ENCODE measurements around the gene COG6. TPM values are rescaled to one million over a fixed set of nuclear protein-coding genes. Genes with fewer than 3 reads are reported as not detected.

The COG6 gene
- total RNA-seq, 1 experiment from 2014 or later = 23.7 TPM

DNA sequence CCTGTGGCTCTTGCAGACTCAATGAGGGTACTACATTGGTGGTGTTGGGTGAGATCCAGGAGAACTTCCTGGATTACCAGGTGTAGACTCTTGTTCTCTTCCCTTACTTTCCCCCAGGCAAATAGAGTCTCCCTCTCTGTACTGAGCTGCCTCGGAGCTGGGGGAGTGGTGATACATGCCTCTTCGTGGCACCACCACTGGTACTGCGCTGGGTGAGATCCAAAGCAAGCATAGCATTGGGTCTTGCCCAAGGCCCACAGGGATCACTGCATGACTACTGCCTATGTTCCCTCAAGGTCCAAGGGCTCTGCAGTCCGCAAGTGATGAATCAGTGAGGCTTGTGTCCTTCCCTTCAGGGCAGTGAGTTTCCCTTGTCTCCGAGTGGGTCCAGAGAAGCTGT, 81.6 kb downstream of the COG6 start:
- intact Hi-C loops (cut with micrococcal nuclease; ENCODE audit: unreplicated experiment) = no loop called here
- no peaks in the 10 kb centered on the region for H3K27me3 ChIP-seq (ENCODE audit: insufficient read depth, low read depth)
- BruUV-seq (replicated peaks) = no TSS peak

DNA sequence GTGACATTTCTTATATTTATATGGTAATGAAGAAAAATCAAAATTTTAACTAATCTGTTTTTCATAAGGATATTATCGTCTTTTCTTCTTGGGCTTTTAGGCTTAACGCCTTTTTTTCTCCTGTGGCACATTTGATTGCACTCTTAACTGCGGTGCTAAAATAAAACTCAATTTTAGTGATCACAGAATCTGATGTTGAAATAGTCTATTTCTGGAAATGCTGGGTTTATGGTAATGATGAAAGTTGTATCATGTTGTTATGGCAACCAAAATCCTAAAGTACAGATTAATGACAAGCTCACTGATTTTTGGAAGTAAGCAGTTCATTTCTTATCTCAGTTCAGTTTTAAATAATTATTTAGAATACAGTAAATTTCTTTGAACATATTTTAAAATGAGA, 85.3 kb downstream of the COG6 start:
- no peak for TF ChIP-seq EZH2 (IDR thresholded peaks at IDR 0.05; ENCODE audit: low read depth)
- TF ChIP-seq, protein P1, sequence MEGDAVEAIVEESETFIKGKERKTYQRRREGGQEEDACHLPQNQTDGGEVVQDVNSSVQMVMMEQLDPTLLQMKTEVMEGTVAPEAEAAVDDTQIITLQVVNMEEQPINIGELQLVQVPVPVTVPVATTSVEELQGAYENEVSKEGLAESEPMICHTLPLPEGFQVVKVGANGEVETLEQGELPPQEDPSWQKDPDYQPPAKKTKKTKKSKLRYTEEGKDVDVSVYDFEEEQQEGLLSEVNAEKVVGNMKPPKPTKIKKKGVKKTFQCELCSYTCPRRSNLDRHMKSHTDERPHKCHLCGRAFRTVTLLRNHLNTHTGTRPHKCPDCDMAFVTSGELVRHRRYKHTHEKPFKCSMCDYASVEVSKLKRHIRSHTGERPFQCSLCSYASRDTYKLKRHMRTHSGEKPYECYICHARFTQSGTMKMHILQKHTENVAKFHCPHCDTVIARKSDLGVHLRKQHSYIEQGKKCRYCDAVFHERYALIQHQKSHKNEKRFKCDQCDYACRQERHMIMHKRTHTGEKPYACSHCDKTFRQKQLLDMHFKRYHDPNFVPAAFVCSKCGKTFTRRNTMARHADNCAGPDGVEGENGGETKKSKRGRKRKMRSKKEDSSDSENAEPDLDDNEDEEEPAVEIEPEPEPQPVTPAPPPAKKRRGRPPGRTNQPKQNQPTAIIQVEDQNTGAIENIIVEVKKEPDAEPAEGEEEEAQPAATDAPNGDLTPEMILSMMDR (conservative IDR thresholded peaks at IDR 0.05) = no peak
- Histone ChIP-seq H3K27me3 (ENCODE audit: insufficient read depth, low read depth) (no peaks in the 10 kb centered on the region), H4K20me1 (ENCODE audit: insufficient read depth) (no peaks in the 10 kb centered on the region), H2AFZ (no peak overlapping the region), H3K4me2 (no peak overlapping the region), H3K9me2 (ENCODE audit: insufficient read depth) (no peaks in the 10 kb centered on the region), H3K4me3 (no peak overlapping the region), H3F3A (ENCODE audit: insufficient read depth, low read depth) (no peaks in the 10 kb centered on the region), H3K79me2 (ENCODE audit: low read depth) (no peaks in the 10 kb centered on the region), H3K36me3 (ENCODE audit: low read depth) (peaks cover 4% of the 10 kb centered on the region; the same call in 1 of the 2 replicates), H3K4me1 (replicated peaks; ENCODE audit: insufficient read depth) (no peaks in the 10 kb centered on the region), H3K27ac (no peak overlapping the region), H3K9me3 (ENCODE audit: insufficient read depth, low read depth) (no peaks in the 10 kb centered on the region)
- DNase-seq = no peak
- ChIA-PET POLR2A (ENCODE audit: unreplicated experiment) (no interaction called here), CTCF (no interaction called here)
- BruUV-seq (replicated peaks) = no TSS peak
- intact Hi-C loops (cut with micrococcal nuclease; ENCODE audit: unreplicated experiment) = no loop called here

More for the DNA sequence above, 81.6 kb downstream of the COG6 start:
- Histone ChIP-seq H3K4me3 (no peak overlapping the region), H3K79me2 (ENCODE audit: low read depth) (no peaks in the 10 kb centered on the region), H3K4me2 (no peak overlapping the region), H3K9me3 (ENCODE audit: insufficient read depth, low read depth) (no peaks in the 10 kb centered on the region), H3F3A (ENCODE audit: insufficient read depth, low read depth) (no peaks in the 10 kb centered on the region), H3K4me1 (replicated peaks; ENCODE audit: insufficient read depth) (no peaks in the 10 kb centered on the region), H3K36me3 (ENCODE audit: low read depth) (peaks cover 11% of the 10 kb centered on the region), H3K9me2 (ENCODE audit: insufficient read depth) (no peaks in the 10 kb centered on the region), H3K27ac (no peak overlapping the region), H4K20me1 (ENCODE audit: insufficient read depth) (no peaks in the 10 kb centered on the region), H2AFZ (no peak overlapping the region)
- TF ChIP-seq, protein P1 (conservative IDR thresholded peaks at IDR 0.05) = no peak
- no peak for TF ChIP-seq EZH2 (IDR thresholded peaks at IDR 0.05; ENCODE audit: low read depth)
- no peak for DNase-seq
- ChIA-PET CTCF (no interaction called here), POLR2A (ENCODE audit: unreplicated experiment) (no interaction called here)

DNA sequence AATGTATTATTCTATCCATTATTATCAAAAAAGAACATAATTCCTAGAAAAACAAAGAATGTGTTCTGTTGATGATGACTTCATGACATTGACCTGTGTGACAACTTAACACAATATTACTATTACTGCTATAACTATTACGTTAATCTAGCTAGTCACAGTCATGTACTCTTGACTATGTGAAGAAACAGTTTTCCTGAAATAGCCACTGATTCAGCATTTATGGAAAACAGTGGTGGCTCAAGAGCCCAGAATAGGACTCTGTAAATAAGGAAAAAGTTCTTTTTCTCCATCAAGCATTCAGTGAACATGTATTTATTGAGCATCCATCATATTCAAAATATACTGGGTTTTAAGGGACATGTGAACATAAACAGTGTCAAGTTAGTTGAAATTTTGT, 93.5 kb downstream of the COG6 start:
- BruUV-seq (replicated peaks) = no TSS peak

More for the DNA sequence above, 93.5 kb downstream of the COG6 start:
- intact Hi-C loops (cut with micrococcal nuclease; ENCODE audit: unreplicated experiment) = no loop called here
- no peaks in the 10 kb centered on the region for H3F3A ChIP-seq (ENCODE audit: insufficient read depth, low read depth)
- no peaks in the 10 kb centered on the region for H3K79me2 ChIP-seq (ENCODE audit: low read depth)
- H3K27me3 ChIP-seq (ENCODE audit: insufficient read depth, low read depth) = no peaks in the 10 kb centered on the region
- no peak overlapping the region for H2AFZ ChIP-seq
- POLR2A ChIA-PET (ENCODE audit: unreplicated experiment) = no interaction called here
- no peaks in the 10 kb centered on the region for H3K36me3 ChIP-seq (ENCODE audit: low read depth)
- no peaks in the 10 kb centered on the region; the same call in 1 of the 2 replicates for H3K9me2 ChIP-seq (ENCODE audit: insufficient read depth)
- no peaks in the 10 kb centered on the region for H4K20me1 ChIP-seq (ENCODE audit: insufficient read depth)
- H3K4me3 ChIP-seq = no peak overlapping the region
- CTCF ChIA-PET = no interaction called here
- DNase-seq = no peak
- no peaks in the 10 kb centered on the region for H3K9me3 ChIP-seq (ENCODE audit: insufficient read depth, low read depth)
- TF ChIP-seq, protein P1 (conservative IDR thresholded peaks at IDR 0.05) = no peak
- TF ChIP-seq EZH2 (IDR thresholded peaks at IDR 0.05; ENCODE audit: low read depth) = no peak
- H3K4me2 ChIP-seq = no peak overlapping the region
- no peak overlapping the region for H3K27ac ChIP-seq
- H3K4me1 ChIP-seq (replicated peaks; ENCODE audit: insufficient read depth) = no peaks in the 10 kb centered on the region

Measured in PC-9 (cell line).